Iris pigment epithelial cell (primary cell): ENCODE measurements around the gene COQ8B.
"Not testable (repeated sequence)": the region's sequence is repeated elsewhere in the genome, so short reads cannot be mapped to it uniquely, and the experiment has no call there.

Experiments
- DNase-seq: peaks from one replicate; pipeline ENCODE4 v3.0.0-alpha.2; 2011; ENCODE audit warnings: low read depth

Gene COQ8B

DNA sequence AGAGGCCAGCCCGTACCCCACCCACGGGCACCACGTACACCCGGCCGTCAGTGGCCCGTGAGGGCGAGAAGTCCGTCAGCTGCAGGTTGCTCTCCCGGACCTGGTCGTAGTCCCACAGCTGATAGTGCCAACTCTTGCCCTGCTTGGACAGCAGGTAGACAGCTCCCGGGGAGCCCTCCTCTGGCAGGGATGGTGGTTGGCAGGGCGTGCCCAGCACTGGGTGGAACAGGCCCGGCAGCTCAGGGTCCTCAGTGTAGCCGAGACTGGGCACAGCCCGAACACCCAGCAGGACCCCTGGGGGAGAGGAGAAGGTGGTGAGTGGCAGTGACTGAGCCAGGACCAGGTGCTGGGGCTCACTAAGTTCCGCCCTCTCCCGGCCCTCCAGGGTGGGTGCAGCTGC is 25.8 kb upstream of the COQ8B start:
- no peak for DNase-seq

DNA sequence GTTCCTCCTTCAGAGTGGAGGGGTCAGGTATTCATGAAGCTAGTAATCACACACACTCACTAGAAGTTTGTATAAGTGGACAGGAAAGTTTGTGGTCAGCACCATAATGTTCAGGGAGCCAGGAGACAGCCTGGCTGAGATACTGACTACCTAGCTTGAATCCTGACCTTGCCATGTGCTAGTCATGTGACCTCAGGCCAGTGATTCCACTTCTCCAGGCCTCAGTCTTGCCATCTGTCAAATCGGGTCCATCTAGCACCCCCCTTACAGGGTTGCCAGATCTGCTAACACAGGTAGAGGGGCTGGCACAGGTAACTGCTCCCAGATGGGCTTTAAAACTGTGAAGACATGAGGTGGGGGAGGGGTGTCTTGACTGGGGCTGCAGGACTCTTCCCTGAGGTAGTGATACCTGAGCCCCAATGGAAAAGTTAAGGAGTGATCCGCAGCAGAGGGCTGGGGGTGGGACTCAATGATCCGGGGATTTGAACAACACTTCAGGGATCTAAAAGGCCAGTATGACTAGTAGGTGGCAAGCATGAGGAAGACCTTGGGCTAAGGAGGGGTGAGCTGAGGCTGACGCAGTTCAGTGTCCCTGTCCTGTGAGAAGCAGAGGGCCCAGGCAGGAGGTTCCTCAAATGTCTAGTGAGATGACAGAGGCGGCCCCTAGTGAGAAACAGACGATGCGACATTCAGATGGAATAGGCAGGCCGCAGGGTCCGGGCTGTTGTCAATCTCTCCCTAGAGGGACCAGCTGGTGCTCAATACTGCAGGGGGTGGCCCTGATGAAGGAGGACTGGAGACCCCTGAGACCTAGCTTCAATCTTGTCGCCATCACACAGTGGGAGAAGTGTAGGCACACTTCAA is 25.1 kb upstream of the COQ8B start:
- DNase-seq = peak; percentile 16

DNA sequence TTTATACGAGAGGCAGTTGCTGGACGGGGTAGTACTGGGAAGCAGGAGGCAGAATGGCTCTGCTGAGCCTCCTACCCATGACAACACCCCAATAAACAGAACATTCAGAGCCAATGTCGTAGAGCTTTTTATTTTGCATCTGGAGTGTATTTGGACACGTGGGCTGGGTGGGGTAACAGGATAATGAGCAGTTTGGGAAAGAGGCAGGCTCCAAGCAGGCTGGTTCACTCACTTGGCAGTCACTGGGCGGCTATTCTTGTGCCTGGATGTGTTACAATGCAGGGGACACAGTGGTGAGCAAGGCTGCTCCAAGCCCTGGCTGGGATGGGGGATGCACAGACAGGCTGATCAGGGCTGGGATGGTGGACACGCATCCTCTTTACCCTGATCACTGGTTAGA is 24.1 kb upstream of the COQ8B start:
- no peak for DNase-seq

DNA sequence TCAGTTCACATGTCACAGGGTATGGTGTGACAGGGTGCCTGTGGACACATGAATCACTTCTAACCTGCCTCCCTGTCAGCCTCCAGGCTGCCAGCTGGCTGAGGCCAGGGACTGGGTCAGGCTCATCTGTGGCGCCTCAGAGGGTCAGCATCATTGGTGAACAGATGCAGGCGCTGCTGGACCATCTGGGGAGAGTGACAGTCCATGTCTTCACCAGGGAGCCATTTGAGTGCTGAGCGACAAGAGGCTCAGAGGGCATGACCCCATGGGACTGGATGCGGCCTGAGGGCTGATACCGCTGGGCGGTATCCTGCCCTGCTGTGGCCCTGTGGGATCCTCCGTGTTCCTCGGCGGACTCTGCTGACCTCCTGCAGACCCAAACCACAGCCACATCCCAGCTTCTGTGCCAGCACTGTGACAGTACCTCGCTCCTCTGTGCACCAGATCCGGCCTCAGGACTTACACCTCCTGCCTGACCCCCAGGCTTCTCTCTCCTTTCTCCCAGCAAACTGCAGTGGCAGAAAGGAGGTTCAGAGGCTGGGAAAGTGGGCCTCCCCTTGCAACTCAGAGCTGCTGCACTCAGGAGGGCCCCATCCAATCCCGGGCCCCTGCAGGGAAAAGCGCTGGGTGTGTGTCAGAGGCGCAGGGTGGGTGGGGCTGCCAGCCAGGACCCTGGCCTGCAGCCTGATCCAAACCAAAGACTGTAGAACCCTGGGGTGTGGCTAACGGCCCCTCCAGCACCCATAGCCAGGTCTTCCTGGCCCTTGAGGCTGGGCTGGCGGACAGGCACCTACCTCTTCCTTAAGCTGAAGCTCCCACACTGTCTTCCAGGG is 23.4 kb upstream of the COQ8B start:
- no peak for DNase-seq

DNA sequence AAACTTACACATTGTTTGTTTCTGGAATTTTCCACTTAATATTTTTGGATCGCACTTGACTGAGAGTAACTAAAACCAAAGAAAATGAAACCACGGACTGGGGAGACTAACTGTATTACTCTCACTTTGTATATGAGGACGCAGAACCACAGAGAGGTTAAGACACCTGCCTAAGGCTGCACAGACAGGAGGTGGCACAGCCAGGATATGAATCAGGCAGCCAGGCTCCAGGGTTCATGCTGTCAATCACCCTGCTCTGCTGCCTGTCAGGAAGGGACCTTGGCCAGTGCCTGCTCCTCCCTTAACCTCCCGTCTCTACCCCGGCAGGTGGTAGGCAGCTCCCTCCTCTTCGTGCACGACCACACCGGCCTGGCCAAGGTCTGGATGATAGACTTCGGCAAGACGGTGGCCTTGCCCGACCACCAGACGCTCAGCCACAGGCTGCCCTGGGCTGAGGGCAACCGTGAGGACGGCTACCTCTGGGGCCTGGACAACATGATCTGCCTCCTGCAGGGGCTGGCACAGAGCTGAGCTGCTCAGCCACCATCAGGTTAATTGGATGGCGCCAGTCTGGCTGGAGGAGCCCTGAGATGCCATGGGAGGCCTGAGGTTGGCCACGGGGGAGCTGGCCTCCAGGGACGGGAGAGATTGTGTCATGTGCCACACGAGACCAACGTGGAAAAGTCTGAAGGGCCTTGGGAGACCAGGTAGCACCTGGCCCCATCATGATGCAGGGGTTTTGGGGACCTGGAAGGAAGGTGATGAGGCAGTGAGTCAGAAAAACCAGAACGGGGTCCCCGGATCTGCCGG is 22.5 kb upstream of the COQ8B start:
- DNase-seq = no peak

DNA sequence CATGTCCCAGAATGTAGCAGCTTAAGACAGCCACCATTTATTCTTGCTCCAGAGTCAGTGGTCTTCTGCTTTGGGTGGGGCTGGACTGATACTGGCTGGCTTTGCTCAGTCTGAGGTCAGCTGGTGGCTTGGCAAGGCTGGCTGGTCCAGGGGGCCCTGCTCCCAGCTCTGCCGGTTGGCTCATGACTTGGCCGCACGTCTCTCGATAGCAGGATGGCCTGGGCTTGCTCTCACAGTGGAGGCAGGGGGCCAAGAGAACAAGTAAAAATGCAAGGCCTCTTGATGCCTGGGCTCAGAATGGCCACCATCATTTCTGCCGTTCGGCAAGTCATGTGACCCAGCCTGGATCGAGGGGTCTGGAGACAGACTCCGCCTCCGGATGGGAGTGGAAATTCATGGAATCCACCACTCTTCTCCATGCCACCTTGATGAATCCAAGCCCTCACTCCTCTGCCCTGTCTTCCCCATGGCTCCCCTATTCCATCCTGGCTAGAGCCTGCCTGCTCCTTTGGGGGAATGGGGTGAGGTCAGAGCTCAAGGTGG is 20.5 kb upstream of the COQ8B start:
- no peak for DNase-seq

DNA sequence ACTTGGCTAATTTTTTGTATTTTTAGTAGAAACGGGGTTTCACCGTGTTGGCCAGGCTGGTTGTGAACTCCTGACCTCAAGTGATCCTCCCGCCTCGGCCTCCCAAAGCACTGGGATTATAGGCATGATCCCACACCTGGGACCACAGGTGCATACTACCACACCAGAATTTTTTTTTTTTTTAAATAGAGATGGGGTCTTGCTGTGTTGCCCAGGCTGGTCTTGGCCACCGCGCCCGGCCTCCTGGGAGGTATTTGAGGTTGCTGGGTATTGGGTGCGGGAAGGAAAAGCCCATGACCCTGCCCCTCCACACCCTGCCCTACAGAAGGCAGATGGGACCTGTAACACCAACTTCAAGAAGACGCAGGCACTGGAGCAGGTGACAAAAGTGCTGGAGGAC is 20.0 kb upstream of the COQ8B start:
- no peak for DNase-seq

DNA sequence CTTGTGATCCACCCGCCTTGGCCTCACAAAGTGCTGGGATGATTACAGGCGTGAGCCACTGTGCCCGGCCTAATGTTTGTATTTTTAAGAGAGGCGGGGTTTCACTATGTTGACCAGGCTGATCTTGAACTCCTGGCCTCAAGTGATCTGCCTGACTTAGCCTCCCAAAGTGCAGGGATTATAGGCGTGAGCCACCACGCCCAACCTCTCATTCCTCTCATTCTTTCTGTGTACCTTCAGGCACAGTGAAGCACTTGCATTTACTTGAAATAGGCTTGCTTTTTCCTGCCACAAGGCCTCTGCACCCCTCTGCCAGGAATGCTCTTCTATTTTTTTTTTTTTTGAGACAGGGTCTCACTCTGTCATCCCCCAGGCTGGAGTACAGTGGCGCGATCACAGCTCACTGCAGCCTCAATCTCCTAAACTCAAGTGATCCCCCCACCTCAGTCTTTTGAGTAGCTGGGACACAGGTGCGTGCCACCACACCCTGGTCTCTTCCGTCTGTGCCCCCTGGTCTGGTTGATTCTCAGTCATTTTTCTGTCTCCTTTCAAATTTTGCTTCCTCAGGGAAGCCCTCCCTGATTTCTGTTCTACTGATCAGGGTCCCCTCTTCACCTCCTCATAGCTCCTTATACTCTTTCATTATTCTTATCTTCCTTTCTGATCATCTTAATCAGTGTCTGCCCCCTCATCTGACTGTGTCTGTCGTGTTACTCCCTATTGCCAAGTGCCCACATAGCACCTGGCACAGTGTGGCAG is 18.5 kb upstream of the COQ8B start:
- DNase-seq = no peak

DNA sequence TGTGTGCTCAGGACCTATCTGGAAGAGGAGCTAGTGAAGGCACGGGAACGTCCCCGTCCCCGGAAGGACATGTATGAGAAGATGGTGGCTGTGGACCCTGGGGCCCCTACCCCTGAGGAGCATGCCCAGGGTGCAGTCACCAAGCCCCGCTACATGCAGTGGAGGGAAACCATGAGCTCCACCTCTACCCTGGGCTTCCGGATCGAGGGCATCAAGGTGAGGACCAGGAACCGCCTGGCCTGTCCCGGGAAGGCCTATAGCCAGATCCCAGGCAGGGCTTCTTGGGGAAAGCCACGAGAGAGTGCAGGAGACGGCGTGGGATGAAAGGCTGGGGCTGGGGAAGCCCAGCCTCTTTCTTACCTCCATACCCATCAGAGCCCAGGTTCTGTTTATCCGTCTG is 16.5 kb upstream of the COQ8B start:
- DNase-seq = no peak

DNA sequence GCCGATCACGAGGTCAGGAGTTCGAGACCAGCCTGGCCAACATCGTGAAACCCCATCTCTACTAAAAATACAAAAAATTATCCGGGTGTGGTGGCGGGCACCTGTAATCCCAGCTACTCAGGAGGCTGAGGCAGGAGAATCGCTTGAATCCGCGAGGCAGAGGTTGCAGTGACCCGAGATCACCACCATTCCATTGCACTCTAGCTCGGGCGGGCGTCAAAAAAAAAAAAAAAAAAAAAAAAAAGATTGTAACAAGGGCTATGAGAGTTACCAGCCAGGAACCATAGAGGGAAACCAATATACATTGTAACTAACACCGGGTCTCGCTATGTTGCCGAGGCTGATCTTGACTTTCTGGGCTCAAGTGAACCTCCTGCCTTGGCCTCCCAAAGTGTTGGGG is 15.6 kb upstream of the COQ8B start:
- not testable (repeated sequence) for DNase-seq

DNA sequence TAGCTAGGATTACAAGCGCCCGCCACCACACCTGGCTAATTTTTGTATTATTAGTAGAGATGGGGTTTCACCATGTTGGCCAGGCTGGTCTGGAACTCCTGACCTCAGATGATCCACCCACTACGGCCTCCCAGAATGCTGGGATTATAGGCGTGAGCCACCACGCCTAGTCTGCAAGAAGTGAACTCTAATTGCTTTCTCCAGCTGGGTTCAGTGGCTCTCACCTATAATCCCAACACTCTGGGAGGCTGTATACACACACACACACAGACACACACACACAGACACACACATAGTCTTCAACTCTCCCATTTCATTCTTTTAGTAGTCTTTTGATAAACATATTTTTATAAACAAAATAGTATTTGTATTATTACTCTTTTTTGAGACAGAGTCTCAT is 13.4 kb upstream of the COQ8B start:
- not testable (repeated sequence) for DNase-seq

DNA sequence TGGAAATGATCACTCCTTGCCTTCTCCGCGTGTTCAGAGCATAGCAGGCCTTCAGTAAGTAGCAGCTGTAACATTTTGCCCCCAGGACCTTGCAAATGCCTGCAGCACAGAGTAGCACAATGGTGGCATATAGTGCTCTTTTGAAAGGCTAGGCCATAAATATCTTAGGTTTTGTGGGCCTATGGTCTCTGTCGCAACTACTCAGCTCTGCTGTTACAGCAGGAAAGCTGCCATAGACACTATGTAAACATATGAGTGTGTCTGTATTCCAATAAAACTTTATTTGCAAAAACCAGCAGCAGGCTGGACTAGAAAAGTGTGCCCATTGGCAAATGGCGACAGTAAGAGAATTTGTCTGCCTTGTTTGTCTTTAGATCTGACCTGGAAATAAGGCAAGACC is 9.6 kb upstream of the COQ8B start:
- peak; percentile 27 for DNase-seq

DNA sequence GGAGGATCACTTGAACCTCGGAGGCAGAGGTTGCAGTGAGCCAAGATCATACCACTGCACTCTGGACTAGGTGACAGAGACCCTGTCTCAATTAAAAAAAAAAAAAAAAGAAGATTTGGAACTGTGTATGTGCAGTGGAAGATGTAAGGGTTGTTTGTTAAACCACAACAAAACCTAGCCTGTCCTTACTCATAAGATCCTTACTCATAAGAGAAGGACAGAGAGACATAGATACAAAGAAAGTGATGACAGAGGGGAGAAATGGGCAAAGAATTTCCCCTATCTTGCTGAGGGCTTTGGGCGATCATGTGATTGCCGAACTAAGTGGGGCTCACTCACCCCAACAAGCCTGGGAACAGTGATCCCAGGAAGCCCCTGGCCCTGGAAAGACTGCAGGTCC is 8.2 kb upstream of the COQ8B start:
- DNase-seq = no peak

DNA sequence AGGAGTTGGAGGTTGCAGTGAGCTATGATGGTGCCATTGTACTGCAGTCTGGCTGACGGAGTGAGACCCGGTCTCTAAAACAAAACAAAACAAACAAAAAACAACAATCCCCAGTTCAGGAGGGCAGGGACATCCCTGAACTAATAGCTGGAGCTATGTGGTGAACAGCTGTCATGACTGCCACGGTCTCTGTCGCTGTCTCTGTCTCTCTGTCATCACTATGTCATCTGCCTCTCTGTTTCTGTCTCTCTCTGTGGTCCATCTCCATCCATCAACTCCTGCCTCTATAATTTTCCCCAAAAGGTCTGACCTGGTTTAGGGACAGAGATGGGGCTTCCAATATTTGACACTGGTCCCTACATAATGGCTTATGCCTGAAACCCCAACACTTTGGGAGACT is 7.6 kb upstream of the COQ8B start:
- no peak for DNase-seq

DNA sequence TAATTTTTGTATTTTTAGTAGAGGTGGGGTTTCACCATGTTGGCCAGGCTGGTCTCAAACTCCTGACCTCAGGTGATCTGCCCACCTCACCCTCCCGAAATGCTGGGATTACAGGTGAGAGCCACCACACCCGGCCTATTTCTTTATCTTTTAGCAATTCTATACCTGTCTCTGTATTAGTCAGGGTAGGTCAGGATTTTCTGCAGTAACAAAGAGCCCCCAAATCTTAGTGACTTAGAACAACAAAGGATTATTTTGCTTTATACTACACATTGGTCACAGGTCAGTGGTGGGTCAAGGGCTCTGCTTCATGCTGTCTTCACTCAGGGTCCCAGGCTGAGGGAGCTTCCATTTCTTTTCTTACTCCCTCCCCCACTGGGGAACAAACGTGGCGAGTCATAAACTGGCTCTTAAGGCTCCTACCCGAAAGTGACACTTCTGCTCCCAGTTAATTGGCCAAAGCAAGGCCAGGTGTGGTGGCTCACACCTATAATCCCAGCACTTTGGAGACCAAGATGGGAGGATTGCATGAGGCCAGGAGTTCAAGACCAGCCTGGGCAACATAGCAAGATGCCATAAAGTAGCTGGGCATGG is 7.1 kb upstream of the COQ8B start:
- no peak for DNase-seq

DNA sequence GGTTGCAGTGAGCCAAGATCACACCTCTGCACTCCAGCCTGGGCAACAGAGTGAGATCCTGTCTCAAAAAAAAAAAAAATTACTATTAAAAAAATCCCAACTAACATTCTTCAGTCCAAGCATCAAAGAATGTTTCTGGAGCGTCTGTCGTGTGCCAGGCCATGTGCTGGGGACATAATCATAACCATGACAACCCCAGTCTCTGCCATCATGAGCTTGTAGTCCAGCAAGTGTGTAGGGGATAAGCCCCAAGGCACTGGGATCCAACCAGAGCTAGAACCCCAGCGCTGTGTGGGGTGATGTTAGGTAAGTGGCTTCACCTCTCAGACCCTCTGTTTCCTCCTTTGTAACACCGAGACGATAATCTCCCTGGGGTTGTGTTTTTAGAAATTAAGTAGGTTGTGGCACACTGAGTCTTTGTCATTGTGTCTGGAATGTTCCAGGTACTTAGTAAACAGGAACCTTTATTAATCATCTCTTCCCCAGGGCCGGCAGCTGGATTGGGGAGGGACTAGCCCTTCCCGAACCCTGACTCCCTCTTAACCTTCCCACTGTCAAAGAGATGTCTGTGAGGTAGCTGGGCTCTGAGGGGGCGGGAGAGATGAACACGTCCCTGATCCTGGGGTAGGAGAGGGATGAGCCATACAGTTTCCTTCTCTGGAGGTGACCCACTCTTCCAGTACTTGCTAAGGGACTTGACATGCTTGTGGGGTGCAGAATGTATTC is 5.4 kb upstream of the COQ8B start:
- DNase-seq = peak; percentile 66

DNA sequence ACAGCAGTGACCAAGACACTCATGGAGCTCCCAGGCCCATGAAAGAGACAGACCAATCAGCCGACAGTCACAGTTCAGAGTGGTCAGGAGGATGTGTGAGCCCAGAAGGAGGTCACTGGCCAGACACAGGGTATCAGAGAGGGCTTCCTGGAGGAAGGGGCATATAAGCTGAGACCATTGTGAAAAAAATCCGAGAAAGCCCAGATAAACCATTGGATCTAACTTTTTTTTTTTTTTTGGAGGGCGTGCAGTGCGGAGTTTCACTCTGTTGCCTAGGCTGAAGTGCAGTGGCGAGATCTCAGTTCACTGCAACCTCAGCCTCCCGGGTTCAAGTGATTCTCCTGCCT is 4.4 kb upstream of the COQ8B start:
- DNase-seq = no peak

DNA sequence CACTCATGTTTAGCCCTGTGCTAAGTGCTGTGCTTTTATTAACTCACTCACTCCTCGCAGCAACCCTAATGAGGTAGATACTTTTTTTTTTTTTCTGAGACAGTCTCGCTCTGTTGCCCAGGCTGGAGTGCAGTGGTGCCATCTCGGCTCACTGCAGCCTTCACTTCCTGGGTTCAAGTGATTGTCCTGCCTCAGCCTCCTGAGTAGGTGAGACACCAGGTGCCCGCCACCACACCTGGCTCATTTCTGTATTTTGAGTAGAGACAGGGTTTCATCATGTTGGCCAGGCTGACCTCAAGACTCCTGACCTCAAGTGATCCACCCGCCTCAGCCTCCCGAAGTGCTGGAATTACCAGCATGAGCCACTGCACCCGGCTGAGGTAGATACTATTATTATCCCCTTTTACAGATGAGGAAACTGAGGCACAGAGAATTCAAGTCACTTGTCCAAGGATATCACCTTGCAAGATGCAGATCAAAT is 2.8 kb upstream of the COQ8B start:
- DNase-seq = no peak

DNA sequence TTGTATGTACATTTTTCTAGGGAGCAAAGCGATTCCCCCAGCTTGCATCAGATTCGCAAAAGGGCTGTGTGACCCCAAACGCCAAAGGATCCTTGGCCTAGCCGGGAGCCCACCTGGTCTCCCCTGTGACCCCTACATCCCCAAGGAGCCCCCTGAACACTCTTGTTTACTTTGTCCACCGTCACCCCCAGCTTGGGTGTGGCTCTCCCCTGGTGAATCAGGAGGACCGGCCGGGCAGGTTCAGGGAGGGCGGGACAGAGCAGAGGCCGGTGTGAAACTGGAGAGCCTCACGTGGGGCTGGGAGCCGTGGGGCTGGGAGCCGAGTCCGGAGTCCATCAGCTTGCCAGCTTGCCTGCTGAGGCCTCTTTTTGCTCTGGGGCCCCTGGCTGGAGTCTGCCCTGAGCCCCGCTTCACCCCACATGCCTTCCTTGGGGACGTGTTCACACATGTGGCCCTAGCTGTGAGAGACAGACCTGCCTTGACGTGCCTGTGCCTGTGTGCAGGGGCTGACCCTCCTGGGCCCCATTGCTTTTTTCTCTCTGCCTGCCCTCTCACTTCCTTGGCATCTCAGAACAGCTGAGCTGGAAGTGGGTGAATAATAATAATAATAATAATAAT is 2.2 kb upstream of the COQ8B start:
- peak; percentile 60 for DNase-seq
